Sigmoid colon (tissue), 7 donors: ENCODE measurements around the gene DAPK1. TPM values are rescaled to one million over a fixed set of nuclear protein-coding genes. Genes with fewer than 3 reads are reported as not detected.

ENCODE experiments used
- DNase-seq: peaks from one replicate; pipeline ENCODE4 v3.0.0-alpha.2; 2019
- H3K27ac ChIP-seq, 4 donors: fragments of 200-600 bp; sonication (generic); one replicate each; pipeline ENCODE4 v1.5.1; 2016 to 2019; ENCODE audit warnings: mild to moderate bottlenecking in 1 of 4
- H3K27me3 ChIP-seq, 3 donors: fragments of 200-600 bp; sonication (generic); one replicate each; pipeline ENCODE4 v1.5.1; 2019; ENCODE audit warnings: mild to moderate bottlenecking in 1 of 3
- H3K36me3 ChIP-seq, 4 donors: fragments of 200-600 bp; sonication (generic); one replicate each; pipeline ENCODE4 v1.5.1; 2016 to 2019
- H3K4me1 ChIP-seq, 4 donors: fragments of 200-600 bp; sonication (generic); one replicate each; pipeline ENCODE4 v1.5.1; 2017 to 2019
- H3K4me3 ChIP-seq, 4 donors: fragments of 200-600 bp; sonication (generic); one replicate each; pipeline ENCODE4 v1.5.1; 2017 to 2019; ENCODE audit warnings: mild to moderate bottlenecking in 2 of 4, moderate library complexity in 1 of 4
- H3K9me3 ChIP-seq, 4 donors: fragments of 200-600 bp in 3 of 4; sonication (generic) in 3 of 4; one replicate each; pipeline versions ENCODE4 v1.5.1 to v1.6.1; 2013 to 2019
- EP300 ChIP-seq, 4 donors: sonication (generic); formaldehyde crosslinking; IDR thresholded peaks; one replicate each; pipeline ENCODE4 v1.6.1; 2017; ENCODE audit warnings: antibody characterized with exemption in 4 of 4
- POLR2A ChIP-seq, 2 donors: fragments of 450-650 bp; IDR thresholded peaks; one replicate each; pipeline ENCODE4 v1.6.1; 2016; ENCODE audit warnings: antibody characterized with exemption in 2 of 2, mild to moderate bottlenecking in 2 of 2, moderate library complexity in 2 of 2
- POLR2AphosphoS5 ChIP-seq, 4 donors: sonication (generic); formaldehyde crosslinking; IDR thresholded peaks; one replicate each; pipeline ENCODE4 v1.6.1; 2017; ENCODE audit warnings: antibody characterized with exemption in 4 of 4
- WGBS, 2 donors: extraction: QIAGEN DNeasy Blood & Tissue Kit; methylation state at CpG; one replicate each; pipeline ENCODE4 v1.1.7; 2013; 5-methylcytosine and 5-hydroxymethylcytosine counted together
- intact Hi-C: fragments of 100-400 bp; cut with DNase I; formaldehyde crosslinking; loops from one replicate; pipeline ENCODE4 v1.15.1; 2023
- polyA plus RNA-seq, 3 donors: library from polyadenylated mRNA; stranded (reverse); fragments of 200-250 nt; gene quantifications; one replicate each; pipeline ENCODE4 v1.2.3, GENCODE V29; 2013
- total RNA-seq, 4 donors: library from RNA; depleted of rRNA; stranded (reverse); fragments of >200 nt; gene quantifications; one replicate each; pipeline ENCODE4 v1.1.0, GENCODE V29; 2016
- TF ChIP-seq, protein P1 (sequence below), 4 experiments: fragments of 450-650 bp in 3 of 4; fragments of 200-600 bp in 1 of 4; IDR thresholded peaks; one replicate each; pipeline ENCODE4 v1.5.1; 2016 to 2019; ENCODE audit warnings: antibody characterized with exemption in 4 of 4, mild to moderate bottlenecking in 3 of 4, moderate library complexity in 2 of 4
- donor health status: healthy with polysubstance abuse.
- donor health status: Bipolar disorder and iron deficiency.
- donor health status: healthy.

Gene DAPK1
- total and polyA plus RNA-seq, 7 donors = 4.8 to 92.5 (median 78.1) TPM

DNA sequence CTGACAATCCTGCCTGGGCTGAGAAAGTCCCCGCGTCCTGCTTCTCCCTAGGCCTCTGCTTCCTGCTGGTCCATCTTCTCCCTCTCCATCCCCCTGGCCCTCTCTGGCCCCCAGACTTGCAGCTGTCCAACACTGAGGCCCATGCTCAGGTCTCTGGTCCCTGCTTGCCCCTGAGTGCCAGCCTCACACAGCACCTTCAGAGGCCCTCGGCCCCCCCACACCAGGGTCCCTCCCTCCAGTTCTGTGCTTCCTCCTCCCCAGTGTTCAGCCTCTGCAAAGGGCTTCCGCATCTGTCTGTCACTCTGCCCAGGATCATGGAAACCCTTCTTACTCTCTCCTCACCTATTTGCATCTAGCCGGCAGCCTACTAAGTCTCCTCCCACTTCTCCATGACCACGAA is 165.9 kb downstream of the DAPK1 start:
- Histone ChIP-seq H3K9me3 (peaks cover 0 to 6% (median 0%) of the 10 kb centered on the region in 4 donors), H3K36me3 (peaks cover 0 to 66% (median 12%) of the 10 kb centered on the region in 4 donors), H3K4me1 (peaks cover 0 to 18% (median 7%) of the 10 kb centered on the region in 4 donors), H3K4me3 (no peak overlapping the region), H3K27ac (no peak overlapping the region), H3K27me3 (no peaks in the 10 kb centered on the region)
- WGBS, 2 donors = 89 to 91% methylated on average over 6 of the region's 6 CpGs
- no peak for DNase-seq
- TF ChIP-seq POLR2A (IDR thresholded peaks at IDR 0.05) = no peak
- no peak for TF ChIP-seq EP300 (IDR thresholded peaks at IDR 0.05)
- TF ChIP-seq POLR2AphosphoS5 (IDR thresholded peaks at IDR 0.05) = no peak
- TF ChIP-seq, protein P1, sequence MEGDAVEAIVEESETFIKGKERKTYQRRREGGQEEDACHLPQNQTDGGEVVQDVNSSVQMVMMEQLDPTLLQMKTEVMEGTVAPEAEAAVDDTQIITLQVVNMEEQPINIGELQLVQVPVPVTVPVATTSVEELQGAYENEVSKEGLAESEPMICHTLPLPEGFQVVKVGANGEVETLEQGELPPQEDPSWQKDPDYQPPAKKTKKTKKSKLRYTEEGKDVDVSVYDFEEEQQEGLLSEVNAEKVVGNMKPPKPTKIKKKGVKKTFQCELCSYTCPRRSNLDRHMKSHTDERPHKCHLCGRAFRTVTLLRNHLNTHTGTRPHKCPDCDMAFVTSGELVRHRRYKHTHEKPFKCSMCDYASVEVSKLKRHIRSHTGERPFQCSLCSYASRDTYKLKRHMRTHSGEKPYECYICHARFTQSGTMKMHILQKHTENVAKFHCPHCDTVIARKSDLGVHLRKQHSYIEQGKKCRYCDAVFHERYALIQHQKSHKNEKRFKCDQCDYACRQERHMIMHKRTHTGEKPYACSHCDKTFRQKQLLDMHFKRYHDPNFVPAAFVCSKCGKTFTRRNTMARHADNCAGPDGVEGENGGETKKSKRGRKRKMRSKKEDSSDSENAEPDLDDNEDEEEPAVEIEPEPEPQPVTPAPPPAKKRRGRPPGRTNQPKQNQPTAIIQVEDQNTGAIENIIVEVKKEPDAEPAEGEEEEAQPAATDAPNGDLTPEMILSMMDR (IDR thresholded peaks at IDR 0.05) = no peak
- intact Hi-C loops = loop anchor here (1.0 to 10.0 kb wide), 2 partner anchors 326 to 1249 kb away; no protein-coding TSS in a partner anchor

DNA sequence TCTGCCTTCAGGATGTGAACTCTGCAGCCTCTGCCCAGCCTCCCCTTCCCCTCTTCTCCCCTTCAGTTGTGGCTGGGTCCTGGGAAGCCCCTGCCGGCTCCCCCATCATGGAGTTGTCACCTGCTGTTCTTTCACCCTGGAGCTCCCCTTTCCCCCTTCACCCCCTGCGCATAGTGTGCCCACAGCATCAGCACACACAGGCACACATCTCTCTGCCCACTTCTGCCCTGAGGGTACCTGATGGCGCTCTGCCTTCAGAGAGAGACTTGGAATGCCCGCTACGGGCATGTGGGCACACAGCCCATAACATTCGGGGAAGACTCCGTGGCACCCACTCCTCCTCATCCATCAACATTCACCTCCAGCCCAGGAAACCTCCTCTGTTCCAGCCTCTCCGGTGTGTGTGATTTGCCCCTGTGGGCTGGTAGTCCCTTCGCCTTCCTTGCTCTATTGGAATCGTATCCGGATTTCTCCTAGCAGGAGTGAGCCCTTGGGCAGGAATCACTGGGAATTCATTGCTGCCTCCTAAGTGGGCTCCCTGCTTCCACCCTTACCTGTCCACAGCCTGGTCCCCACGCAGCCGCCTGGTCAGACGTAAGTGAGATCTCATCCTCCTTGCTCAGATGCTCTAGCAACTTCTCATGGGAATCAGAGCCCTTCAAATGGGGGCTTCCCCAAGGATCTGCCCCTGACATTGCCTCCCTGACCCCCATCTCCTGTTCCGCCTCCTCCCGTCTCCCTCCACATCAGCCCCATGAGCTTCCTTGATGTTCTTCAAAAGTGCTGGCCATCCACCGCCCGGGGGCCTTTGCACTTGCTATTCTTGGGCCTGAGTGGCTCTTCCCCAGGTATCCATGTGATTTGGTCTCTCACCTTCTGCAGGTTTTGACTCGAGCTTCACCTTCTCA is 166.7 kb downstream of the DAPK1 start:
- H3K36me3 ChIP-seq = peaks cover 0 to 62% (median 12%) of the 10 kb centered on the region in 4 donors
- TF ChIP-seq, protein P1 (IDR thresholded peaks at IDR 0.05) = no peak
- TF ChIP-seq POLR2A (IDR thresholded peaks at IDR 0.05) = no peak
- TF ChIP-seq POLR2AphosphoS5 (IDR thresholded peaks at IDR 0.05) = no peak
- TF ChIP-seq EP300 (IDR thresholded peaks at IDR 0.05) = no peak
- intact Hi-C loops = loop anchor here (10.0 kb wide), 1 partner anchor 1250 kb away; no protein-coding TSS in a partner anchor
- H3K9me3 ChIP-seq = peaks cover 0 to 6% (median 0%) of the 10 kb centered on the region in 4 donors
- H3K4me3 ChIP-seq = no peak overlapping the region
- H3K4me1 ChIP-seq = peaks cover 0 to 18% (median 7%) of the 10 kb centered on the region in 4 donors
- DNase-seq = no peak
- H3K27me3 ChIP-seq = no peaks in the 10 kb centered on the region
- 92 to 95% methylated on average over 19 of the region's 19 CpGs for WGBS, 2 donors
- H3K27ac ChIP-seq = no peak overlapping the region

DNA sequence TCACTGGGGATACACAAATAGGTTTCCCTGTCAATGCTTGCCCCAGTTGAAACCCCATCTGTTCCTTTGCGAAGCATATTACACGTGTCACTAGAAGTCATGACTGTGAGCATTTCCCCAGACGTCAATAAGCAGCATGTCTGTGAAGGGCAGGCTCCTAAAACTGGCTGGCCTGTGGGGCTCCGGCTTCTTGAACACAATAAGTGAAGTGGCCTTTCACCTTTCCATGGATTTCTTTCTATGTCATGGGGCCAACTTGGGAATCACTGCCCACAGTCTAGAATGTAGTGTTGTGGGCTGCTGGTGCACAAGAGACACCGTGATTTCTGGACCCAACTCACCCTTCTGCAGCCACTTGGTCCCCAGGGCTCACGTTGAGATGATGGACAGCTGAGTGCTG is 167.8 kb downstream of the DAPK1 start:
- WGBS, 2 donors = 90 to 92% methylated on average over 6 of the region's 6 CpGs
- Histone ChIP-seq H3K4me3 (no peak overlapping the region), H3K9me3 (peaks cover 0 to 6% (median 0%) of the 10 kb centered on the region in 4 donors), H3K27ac (no peak overlapping the region), H3K4me1 (peaks cover 0 to 18% (median 7%) of the 10 kb centered on the region in 4 donors), H3K36me3 (peaks cover 0 to 61% (median 13%) of the 10 kb centered on the region in 4 donors), H3K27me3 (no peaks in the 10 kb centered on the region)
- DNase-seq = no peak
- intact Hi-C loops = loop anchor here (10.0 kb wide), 1 partner anchor 1251 kb away; no protein-coding TSS in a partner anchor
- TF ChIP-seq EP300 (IDR thresholded peaks at IDR 0.05) = no peak
- no peak for TF ChIP-seq POLR2A (IDR thresholded peaks at IDR 0.05)
- TF ChIP-seq, protein P1 (IDR thresholded peaks at IDR 0.05) = no peak
- no peak for TF ChIP-seq POLR2AphosphoS5 (IDR thresholded peaks at IDR 0.05)

DNA sequence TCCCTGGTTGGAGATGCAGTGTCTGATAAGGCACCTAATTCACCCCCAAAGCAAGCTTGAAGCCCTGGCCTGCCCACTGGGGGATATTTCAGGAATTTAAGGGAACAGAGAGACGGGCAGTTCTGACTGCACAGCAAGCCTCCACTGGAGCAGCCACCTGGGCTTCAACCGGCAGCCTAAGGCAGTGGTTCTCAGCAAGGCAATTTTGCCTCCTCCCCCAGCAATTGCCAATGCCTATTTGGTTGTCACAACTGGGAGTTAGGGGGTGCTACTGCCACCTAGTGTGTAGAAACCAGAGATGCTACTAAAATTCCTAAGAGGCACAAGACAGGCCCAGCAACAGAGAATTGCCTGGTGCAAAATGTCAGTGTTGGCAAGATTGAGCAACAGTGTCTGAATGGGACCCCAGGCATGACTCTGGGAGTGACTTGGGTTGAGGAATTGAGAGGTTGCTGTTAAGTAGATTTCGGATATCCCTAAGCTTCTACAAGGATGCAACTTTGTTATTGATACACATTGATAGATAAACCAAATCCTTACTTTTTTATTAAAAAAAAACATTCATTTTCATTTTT is 169.6 kb downstream of the DAPK1 start:
- WGBS, 2 donors = 76 to 97% methylated on average over 3 of the region's 3 CpGs
- no peaks in the 10 kb centered on the region for H3K27me3 ChIP-seq
- H3K4me1 ChIP-seq = peaks cover 0 to 7% (median 3%) of the 10 kb centered on the region in 4 donors
- H3K9me3 ChIP-seq = peaks cover 0 to 6% (median 0%) of the 10 kb centered on the region in 4 donors
- intact Hi-C loops = loop anchor here (10.0 kb wide), 1 partner anchor 1252 kb away; no protein-coding TSS in a partner anchor
- DNase-seq = no peak
- peaks cover under 1 to 74% (median 18%) of the 10 kb centered on the region in 4 donors for H3K36me3 ChIP-seq
- TF ChIP-seq POLR2A (IDR thresholded peaks at IDR 0.05) (no peak), POLR2AphosphoS5 (IDR thresholded peaks at IDR 0.05) (no peak), EP300 (IDR thresholded peaks at IDR 0.05) (no peak)
- TF ChIP-seq, protein P1 (IDR thresholded peaks at IDR 0.05) = no peak
- no peak overlapping the region for H3K4me3 ChIP-seq
- H3K27ac ChIP-seq = no peak overlapping the region
